ENCODE measurements around the gene ZMYND8.

DNA sequence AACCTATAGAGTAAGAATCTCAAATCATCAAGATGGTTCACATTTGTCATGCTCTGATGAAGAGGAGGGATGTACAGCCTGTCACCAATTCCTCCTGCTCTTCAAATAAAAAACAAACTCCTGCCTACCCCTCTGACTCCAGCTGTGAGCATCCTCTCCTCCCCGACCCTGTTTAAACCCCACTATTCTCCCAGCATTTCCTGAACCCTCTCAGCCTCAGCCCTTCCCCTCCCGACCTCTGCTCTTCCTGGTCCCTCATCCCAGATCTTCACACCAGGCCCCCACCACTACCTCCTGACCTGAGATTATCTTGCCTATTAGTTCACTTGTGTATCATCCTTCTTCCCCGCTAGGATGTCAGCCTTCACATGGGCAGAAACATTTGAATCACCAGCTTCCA, 75.8 kb downstream of the ZMYND8 start:
- TF ChIP-seq POLR2A (IDR thresholded peaks at IDR 0.05; ENCODE audit: low read depth, low read length) (no peak), CEBPB (IDR thresholded peaks at IDR 0.05; ENCODE audit: low read depth, low read length) (no peak), MAZ (IDR thresholded peaks at IDR 0.05; ENCODE audit: borderline replicate concordance, low read depth, low read length) (no peak), SMC3 (IDR thresholded peaks at IDR 0.05; ENCODE audit: low read depth, low read length) (no peak), RAD21 (IDR thresholded peaks at IDR 0.05; ENCODE audit: low read length) (no peak), MAFK (IDR thresholded peaks at IDR 0.05; ENCODE audit: low read depth, low read length) (no peak), MXI1 (IDR thresholded peaks at IDR 0.05; ENCODE audit: borderline replicate concordance, low read depth, low read length) (no peak), FOS (IDR thresholded peaks at IDR 0.05; ENCODE audit: low read depth, low read length) (no peak), RFX5 (IDR thresholded peaks at IDR 0.05; ENCODE audit: low read depth, low read length) (no peak)
- TF ChIP-seq, protein P1, sequence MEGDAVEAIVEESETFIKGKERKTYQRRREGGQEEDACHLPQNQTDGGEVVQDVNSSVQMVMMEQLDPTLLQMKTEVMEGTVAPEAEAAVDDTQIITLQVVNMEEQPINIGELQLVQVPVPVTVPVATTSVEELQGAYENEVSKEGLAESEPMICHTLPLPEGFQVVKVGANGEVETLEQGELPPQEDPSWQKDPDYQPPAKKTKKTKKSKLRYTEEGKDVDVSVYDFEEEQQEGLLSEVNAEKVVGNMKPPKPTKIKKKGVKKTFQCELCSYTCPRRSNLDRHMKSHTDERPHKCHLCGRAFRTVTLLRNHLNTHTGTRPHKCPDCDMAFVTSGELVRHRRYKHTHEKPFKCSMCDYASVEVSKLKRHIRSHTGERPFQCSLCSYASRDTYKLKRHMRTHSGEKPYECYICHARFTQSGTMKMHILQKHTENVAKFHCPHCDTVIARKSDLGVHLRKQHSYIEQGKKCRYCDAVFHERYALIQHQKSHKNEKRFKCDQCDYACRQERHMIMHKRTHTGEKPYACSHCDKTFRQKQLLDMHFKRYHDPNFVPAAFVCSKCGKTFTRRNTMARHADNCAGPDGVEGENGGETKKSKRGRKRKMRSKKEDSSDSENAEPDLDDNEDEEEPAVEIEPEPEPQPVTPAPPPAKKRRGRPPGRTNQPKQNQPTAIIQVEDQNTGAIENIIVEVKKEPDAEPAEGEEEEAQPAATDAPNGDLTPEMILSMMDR (conservative IDR thresholded peaks at IDR 0.05; ENCODE audit: low read depth, low read length), result no peak
- TF ChIP-seq, protein P2, sequence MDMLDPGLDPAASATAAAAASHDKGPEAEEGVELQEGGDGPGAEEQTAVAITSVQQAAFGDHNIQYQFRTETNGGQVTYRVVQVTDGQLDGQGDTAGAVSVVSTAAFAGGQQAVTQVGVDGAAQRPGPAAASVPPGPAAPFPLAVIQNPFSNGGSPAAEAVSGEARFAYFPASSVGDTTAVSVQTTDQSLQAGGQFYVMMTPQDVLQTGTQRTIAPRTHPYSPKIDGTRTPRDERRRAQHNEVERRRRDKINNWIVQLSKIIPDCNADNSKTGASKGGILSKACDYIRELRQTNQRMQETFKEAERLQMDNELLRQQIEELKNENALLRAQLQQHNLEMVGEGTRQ (IDR thresholded peaks at IDR 0.05; ENCODE audit: low read depth, low read length), result no peak

Measured in IMR-90 (cell line).